HEK293T (cell line): Measurements from ENCODE around the gene LYSMD4.

Source experiments
- BHLHE40 ChIP-seq: fragments of 450-650 bp; IDR thresholded peaks from 2 replicates; pipeline ENCODE4 v1.6.1; 2016; ENCODE audit warnings: mild to moderate bottlenecking, moderate library complexity, borderline replicate concordance
- FOXK2 ChIP-seq: fragments of 450-650 bp; IDR thresholded peaks from 2 replicates; pipeline ENCODE4 v1.6.1; 2016; ENCODE audit warnings: mild to moderate bottlenecking
- FOXM1 ChIP-seq: fragments of 450-650 bp; IDR thresholded peaks from 2 replicates; pipeline ENCODE4 v1.6.1; 2017; ENCODE audit warnings: mild to moderate bottlenecking, borderline replicate concordance
- LEF1 ChIP-seq: fragments of 450-650 bp; IDR thresholded peaks from 2 replicates; pipeline ENCODE4 v1.6.1; 2017; ENCODE audit warnings: mild to moderate bottlenecking, borderline replicate concordance
- NFRKB ChIP-seq: fragments of 450-650 bp; IDR thresholded peaks from 2 replicates; pipeline ENCODE4 v1.6.1; 2016; ENCODE audit warnings: mild to moderate bottlenecking, moderate library complexity
- PKNOX1 ChIP-seq: fragments of 450-650 bp; IDR thresholded peaks from 2 replicates; pipeline ENCODE4 v1.6.1; 2016
- SP1 ChIP-seq: fragments of 450-650 bp; IDR thresholded peaks from 2 replicates; pipeline ENCODE4 v1.6.1; 2017
- SUZ12 ChIP-seq: fragments of 450-650 bp; IDR thresholded peaks from 2 replicates; pipeline ENCODE4 v1.6.1; 2016; ENCODE audit warnings: mild to moderate bottlenecking
- ZNF384 ChIP-seq: fragments of 450-650 bp; IDR thresholded peaks from 2 replicates; pipeline ENCODE4 v1.6.1; 2016

- TF ChIP-seq BHLHE40 (no peak), ZNF384 (no peak), FOXM1 (no peak), NFRKB (no peak), LEF1 (no peak), FOXK2 (no peak), PKNOX1 (no peak), SUZ12 (no peak), SP1 (no peak)
These were observed 23.8 kb downstream of the LYSMD4 start for GRCh38 chr15:99709243-99709986.
